Measurements from ENCODE around the gene SIAE. TPM values are rescaled to one million over a fixed set of nuclear protein-coding genes. Genes with fewer than 3 reads are reported as not detected.

Gene SIAE
- total and polyA plus RNA-seq, 2 of the 8 experiments (the other 6 are each of a cell fraction or from before 2014, with no cell fraction given), result 2.3 to 3.7 TPM

- DNase-seq (ENCODE audit: low read depth in 1 of 2, low spot score in 2 of 2) (no peak), FAIRE-seq (no peak)
- Histone ChIP-seq H3K79me1 (ENCODE audit: low read depth, low read length) (no peaks in the 10 kb centered on the region; the same call in 1 of the 2 replicates), H3K4me1 (replicated peaks in 1 of 4; ENCODE audit: control insufficient read depth in 3 of 4, insufficient read depth in 4 of 4, low read length in 3 of 4) (no peaks in the 10 kb centered on the region), H3K23ac (ENCODE audit: insufficient read length) (no peak overlapping the region), H2BK5ac (ENCODE audit: low read depth, low read length) (no peak overlapping the region), H3K9me3 (ENCODE audit: insufficient read depth in 2 of 2, low read depth in 1 of 2, low read length in 1 of 2) (peaks cover 6 to 14% of the 10 kb centered on the region in 2 experiments), H3K27ac (ENCODE audit: low read depth, low read length) (no peak overlapping the region), H3K9ac (replicated peaks in 1 of 4; ENCODE audit: extremely low read depth in 1 of 4, low read depth in 3 of 4, low read length in 3 of 4) (no peak overlapping the region), H3K79me2 (ENCODE audit: control insufficient read depth in 1 of 2, insufficient read depth in 2 of 2, low read length in 2 of 2) (no peaks in the 10 kb centered on the region), H4K5ac (ENCODE audit: insufficient read length, low read depth, low read length) (no peak overlapping the region), H3K23me2 (ENCODE audit: low read depth, low read length) (0 out of 2 replicates have a peak, but pooled peaks cover 1% of the 10 kb centered on the region), H2BK12ac (ENCODE audit: low read depth, low read length) (no peak overlapping the region), H2BK15ac (ENCODE audit: low read length) (no peak overlapping the region), H2BK20ac (ENCODE audit: low read length) (no peak overlapping the region), H4K8ac (ENCODE audit: extremely low read depth, insufficient read depth, low read length) (no peak overlapping the region), H3K14ac (ENCODE audit: insufficient read length) (no peak overlapping the region), H3K56ac (replicated peaks; ENCODE audit: insufficient read length, low read depth, low read length) (no peak overlapping the region), H3K4me2 (ENCODE audit: insufficient read depth in 1 of 2, low read depth in 2 of 2, low read length in 2 of 2) (no peak overlapping the region), H2AK5ac (ENCODE audit: low read depth, low read length) (no peak overlapping the region), H3K18ac (ENCODE audit: extremely low read depth, low read length) (no peak overlapping the region), H4K91ac (replicated peaks; ENCODE audit: insufficient read length, low read length) (no peak overlapping the region), H2BK120ac (replicated peaks; ENCODE audit: low read depth, low read length) (no peak overlapping the region), H3K36me3 (ENCODE audit: control insufficient read depth in 2 of 4, insufficient read depth in 4 of 4, low read length in 3 of 4) (no peaks in the 10 kb centered on the region), H4K20me1 (replicated peaks in 1 of 2; ENCODE audit: control insufficient read depth in 1 of 2, insufficient read depth in 2 of 2, low read length in 2 of 2) (no peaks in the 10 kb centered on the region), H3K4ac (replicated peaks; ENCODE audit: insufficient read length, low read depth, low read length) (no peak overlapping the region), H3K4me3 (ENCODE audit: extremely low read depth in 1 of 4, insufficient read depth in 2 of 4, low read depth in 3 of 4, low read length in 4 of 4) (no peak overlapping the region), H3K27me3 (replicated peaks in 1 of 4; ENCODE audit: control insufficient read depth in 3 of 4, extremely low read depth in 1 of 4, insufficient read depth in 3 of 4, low read length in 3 of 4) (no peaks in the 10 kb centered on the region), H2AFZ (ENCODE audit: low read length) (no peak overlapping the region)
- ChIA-PET POLR2A (ENCODE audit: partially characterized antibody) (interaction anchor here (0.8 kb wide), 1 partner anchor 566 kb away, joined by 5 read pairs; no protein-coding TSS in a partner anchor), CTCF (ENCODE audit: partially characterized antibody) (interaction anchor here (1.0 kb wide), 1 partner anchor 267 kb away, joined by 3 read pairs; no protein-coding TSS in a partner anchor)
- 100% methylated on average over 1 of the region's 1 CpG; no CpG with 5 or more reads in 1 of the 2 experiments for WGBS, 2 experiments (ENCODE audit: extremely low coverage in 1 of 2, insufficient coverage in 1 of 2, insufficient read length in 1 of 2, insufficient replicate concordance in 2 of 2, low coverage in 1 of 2, low lambda C conversion rate in 2 of 2, missing lambda C conversion rate in 1 of 2)
- TF ChIP-seq ZNF274 (IDR thresholded peaks at IDR 0.05; ENCODE audit: borderline replicate concordance, extremely low read depth, low read length), result no peak
- no peak for TF ChIP-seq TAF1 (IDR thresholded peaks at IDR 0.05; ENCODE audit: low read depth, low read length)
- TF ChIP-seq FOSL1 (IDR thresholded peaks at IDR 0.05; ENCODE audit: insufficient read depth, low read depth, low read length), result no peak
Measured at GRCh38 chr11:124682443-124682842, 8.9 kb upstream of the SIAE start.
